Activated CD4-positive, alpha-beta T cell treated with anti-CD3 and anti-CD28 coated beads for 24 hours (primary cell): ENCODE results near the gene IMPG2.

ENCODE experiments used
- DNase-seq, 2 donors: peaks; one replicate each; pipeline ENCODE4 v3.0.0-alpha.2; 2020; ENCODE audit warnings: low read depth in 2 of 2

IMPG2 gene

DNA sequence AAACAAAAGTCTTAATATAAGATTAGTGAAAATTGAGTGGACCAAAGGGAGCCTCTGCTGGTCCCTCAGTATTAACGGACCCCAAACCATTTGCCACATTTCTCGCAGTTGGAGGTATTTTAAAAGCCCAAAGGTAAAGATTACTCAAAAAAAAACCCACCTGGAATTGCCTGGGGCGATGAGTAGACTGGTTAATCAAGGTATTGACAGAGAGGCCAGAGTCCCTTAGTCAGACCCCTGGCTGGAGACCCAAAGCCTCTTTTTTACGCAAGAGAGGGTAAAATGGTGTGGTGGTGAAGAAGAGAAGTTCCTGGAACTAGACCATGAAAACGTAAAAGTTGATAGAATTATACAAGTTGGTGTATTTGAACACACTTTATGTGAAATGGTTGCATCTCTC is 137.2 kb downstream of the IMPG2 start:
- DNase-seq: no peak

DNA sequence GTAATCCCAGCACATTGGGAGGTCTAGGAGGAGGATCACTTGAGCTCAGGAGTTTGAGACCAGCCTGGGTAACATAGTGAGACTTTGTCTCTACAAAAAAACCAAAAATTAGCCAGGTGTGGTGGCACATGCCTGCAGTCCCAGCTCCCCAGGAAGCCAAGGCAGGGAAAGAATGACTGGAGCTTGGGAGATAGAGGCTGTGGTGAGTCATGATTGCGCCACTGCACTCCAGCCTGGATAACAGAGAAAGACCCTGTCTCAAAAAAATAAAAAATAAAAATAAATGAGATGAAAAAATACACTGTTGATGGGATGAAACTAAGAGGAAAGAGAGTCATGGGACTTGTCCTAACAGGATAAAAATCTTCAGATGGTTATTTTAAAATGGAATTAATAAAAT is 137.6 kb downstream of the IMPG2 start:
- no peak for DNase-seq

DNA sequence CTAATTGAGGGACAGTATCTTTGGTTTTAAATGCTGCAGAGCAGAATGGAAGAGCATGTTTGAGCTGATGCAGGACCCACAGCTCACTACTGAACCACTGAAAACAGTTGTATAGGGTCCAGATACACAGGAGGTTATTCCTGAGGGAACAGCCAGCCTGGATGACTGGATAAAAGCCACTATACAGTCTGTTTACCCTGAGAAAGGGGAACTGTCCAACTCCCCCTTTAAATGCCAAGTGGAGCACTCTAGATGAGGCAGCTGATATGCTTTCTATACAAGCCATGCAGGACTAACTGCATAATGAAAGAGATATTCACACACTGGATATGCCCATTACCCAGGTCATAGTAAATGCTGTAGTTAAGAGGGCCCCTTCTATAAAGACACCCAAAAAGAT is 138.6 kb downstream of the IMPG2 start:
- DNase-seq: no peak

DNA sequence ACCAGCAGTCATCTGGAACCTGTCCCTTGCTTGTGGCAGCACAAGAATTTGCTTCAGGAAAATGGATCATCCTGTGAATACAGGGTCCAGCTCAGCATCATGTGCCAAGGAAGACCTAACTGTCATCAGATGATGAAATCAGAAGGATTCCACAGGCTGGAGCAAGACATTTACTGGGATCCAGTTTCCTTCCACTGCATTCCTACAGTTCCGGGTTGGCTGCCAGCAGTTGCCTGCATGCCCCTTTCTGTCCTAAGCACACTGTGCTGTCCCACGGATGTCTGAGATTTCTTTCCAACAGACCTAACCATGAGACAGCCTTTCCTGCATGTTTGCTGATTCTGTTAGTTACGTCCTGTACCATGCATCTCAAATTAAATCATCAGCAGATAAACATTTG is 140.7 kb downstream of the IMPG2 start:
- no peak for DNase-seq

DNA sequence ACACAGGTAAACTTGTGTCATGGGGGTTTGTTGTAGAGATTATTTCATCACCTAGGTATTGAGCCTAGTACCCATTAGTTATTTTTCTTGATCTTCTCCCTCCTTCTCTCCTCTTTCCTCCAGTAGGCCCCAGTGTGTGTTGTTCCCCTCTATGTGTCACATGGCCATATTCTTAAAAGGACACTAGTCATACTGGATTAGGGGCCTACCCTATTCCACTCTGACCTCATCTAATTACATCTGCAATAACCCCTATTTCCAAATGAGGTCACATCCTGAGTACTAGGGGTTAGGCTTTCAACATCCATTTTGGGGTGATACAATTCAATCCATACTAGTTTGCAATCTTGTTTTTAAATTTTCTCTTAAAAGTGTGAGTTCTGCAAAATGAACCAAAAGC is 142.8 kb downstream of the IMPG2 start:
- DNase-seq: no peak
